Measurements from ENCODE around the gene STK35.

- TF ChIP-seq CTCF (IDR thresholded peaks at IDR 0.05; ENCODE audit: poor library complexity), result no peak
- TF ChIP-seq EZH2 (IDR thresholded peaks at IDR 0.05; ENCODE audit: borderline replicate concordance), result no peak
Observed at GRCh38 chr20:2101057-2101864, at the start of gene STK35.
